ENCODE measurements around the gene EID2B.

EID2B gene

GRCh38 chr19:39544226-39544903 is 11.7 kb upstream of the EID2B start:
- no peak for TF ChIP-seq CTCF (IDR thresholded peaks at IDR 0.05; ENCODE audit: low read depth, low read length)

GRCh38 chr19:39543477-39543857 is 10.8 kb upstream of the EID2B start:
- H3K4me3 ChIP-seq (ENCODE audit: low read depth, low read length) = no peak overlapping the region
- TF ChIP-seq CTCF (IDR thresholded peaks at IDR 0.05; ENCODE audit: low read depth, low read length) = no peak

More at GRCh38 chr19:39544226-39544903, 11.7 kb upstream of the EID2B start:
- no peak overlapping the region for H3K4me3 ChIP-seq (ENCODE audit: low read depth, low read length)

- no peak for TF ChIP-seq CTCF (IDR thresholded peaks at IDR 0.05; ENCODE audit: low read depth, low read length)
- no peak overlapping the region for H3K4me3 ChIP-seq (ENCODE audit: low read depth, low read length)
Measured at GRCh38 chr19:39542206-39542605, 9.6 kb upstream of the EID2B start.

GRCh38 chr19:39540333-39540673 is 7.7 kb upstream of the EID2B start:
- H3K4me3 ChIP-seq (ENCODE audit: low read depth, low read length) = peak overlapping the region; percentile 89
- no peak for TF ChIP-seq CTCF (IDR thresholded peaks at IDR 0.05; ENCODE audit: low read depth, low read length)

- H3K4me3 ChIP-seq (ENCODE audit: low read depth, low read length) = peak within 1 kb of the TSS; percentile 89
- peak; percentile 69 for TF ChIP-seq CTCF (IDR thresholded peaks at IDR 0.05; ENCODE audit: low read depth, low read length)
Measured at GRCh38 chr19:39539518-39540332, 7.1 kb upstream of the EID2B start, which contains the start of gene EID2. Gene EID2, minus strand, starts transcription at chr19:39540161. Its CDS starts 82 bp downstream, at chr19:39540079.

- no peak for TF ChIP-seq CTCF (IDR thresholded peaks at IDR 0.05; ENCODE audit: low read depth, low read length)
- peak overlapping the region; percentile 89 for H3K4me3 ChIP-seq (ENCODE audit: low read depth, low read length)
Measured at GRCh38 chr19:39539165-39539517, 6.5 kb upstream of the EID2B start.

- H3K4me3 ChIP-seq (ENCODE audit: low read depth, low read length) = no peak overlapping the region
- TF ChIP-seq CTCF (IDR thresholded peaks at IDR 0.05; ENCODE audit: low read depth, low read length) = no peak
Measured at GRCh38 chr19:39533791-39534190, 1.1 kb upstream of the EID2B start.

Data from WI38 (cell line).